NOMO-1 treated with dmso at 0.1 percent for 144 hours (cell line): ENCODE measurements around the gene MEGF6.

Source experiments
- DNase-seq: peaks from one replicate; lab custom pipeline; 2025; ENCODE audit not compliant: unreplicated experiment; lab: John Stamatoyannopoulos, UW

The MEGF6 gene

GRCh38 chr1:3510136-3510955 is 101.0 kb downstream of the MEGF6 start:
- DNase-seq: no peak

DNA sequence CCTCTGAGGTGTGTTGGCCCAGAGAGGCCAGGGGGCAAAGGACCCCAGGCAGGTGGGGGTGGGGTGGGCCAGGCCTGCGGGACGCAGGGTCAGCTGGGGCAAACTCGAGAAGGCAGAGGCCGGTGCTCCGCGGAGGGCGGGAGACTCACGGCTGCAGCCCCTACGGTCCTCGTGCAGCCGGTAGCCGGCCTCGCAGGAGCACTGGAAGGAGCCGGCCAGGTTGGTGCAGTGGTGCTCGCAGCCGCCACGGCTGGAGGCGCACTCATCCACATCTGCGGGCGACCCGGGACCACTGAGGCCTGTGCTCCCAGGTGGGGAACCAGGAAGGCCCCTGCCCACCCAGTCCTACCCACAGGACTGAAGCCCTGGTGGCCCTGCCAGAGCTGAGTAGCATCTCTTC is 101.6 kb downstream of the MEGF6 start:
- no peak for DNase-seq

- no peak for DNase-seq
Measured at GRCh38 chr1:3508757-3509415, 102.4 kb downstream of the MEGF6 start.

GRCh38 chr1:3507636-3508275 is 103.6 kb downstream of the MEGF6 start:
- DNase-seq: no peak

GRCh38 chr1:3506943-3507342 is 104.4 kb downstream of the MEGF6 start:
- no peak for DNase-seq

GRCh38 chr1:3506041-3506440 is 105.3 kb downstream of the MEGF6 start:
- no peak for DNase-seq

DNA sequence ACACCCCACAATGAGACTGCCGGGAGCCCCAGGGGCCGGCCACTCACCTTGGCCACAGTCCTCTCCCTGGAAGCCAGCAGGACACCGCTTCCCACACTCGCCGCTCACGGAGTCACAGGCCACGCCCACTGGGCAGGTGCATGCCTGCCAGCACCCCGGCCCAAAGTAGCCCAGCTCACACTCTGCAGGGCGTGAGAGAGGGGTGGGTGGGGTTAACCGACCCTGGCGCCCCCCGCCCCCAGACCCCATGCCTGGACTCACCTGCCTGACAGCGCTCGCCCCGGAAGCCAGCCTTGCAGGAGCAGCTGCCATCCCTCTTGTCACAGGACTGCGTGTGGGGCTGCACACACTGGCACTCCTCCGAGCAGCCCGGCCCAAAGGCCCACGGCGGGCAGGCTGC is 106.1 kb downstream of the MEGF6 start:
- DNase-seq: no peak

DNA sequence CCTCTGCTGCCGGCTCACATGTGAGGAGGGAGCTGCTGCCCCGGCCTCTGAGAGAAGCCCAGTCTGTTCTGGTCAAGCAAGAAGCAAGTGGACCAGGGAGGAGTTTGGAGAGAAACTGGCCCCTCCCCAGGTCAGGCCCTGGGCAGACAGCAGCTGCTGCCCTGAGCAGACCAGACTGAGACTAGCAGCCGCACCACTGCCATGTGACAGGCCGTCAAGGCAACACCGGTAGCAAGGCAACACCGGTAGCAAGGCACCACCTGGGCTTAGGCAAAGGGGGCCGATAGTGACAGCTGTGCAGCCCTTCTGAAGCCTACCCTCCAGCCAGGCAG is 106.5 kb downstream of the MEGF6 start:
- DNase-seq: no peak

DNA sequence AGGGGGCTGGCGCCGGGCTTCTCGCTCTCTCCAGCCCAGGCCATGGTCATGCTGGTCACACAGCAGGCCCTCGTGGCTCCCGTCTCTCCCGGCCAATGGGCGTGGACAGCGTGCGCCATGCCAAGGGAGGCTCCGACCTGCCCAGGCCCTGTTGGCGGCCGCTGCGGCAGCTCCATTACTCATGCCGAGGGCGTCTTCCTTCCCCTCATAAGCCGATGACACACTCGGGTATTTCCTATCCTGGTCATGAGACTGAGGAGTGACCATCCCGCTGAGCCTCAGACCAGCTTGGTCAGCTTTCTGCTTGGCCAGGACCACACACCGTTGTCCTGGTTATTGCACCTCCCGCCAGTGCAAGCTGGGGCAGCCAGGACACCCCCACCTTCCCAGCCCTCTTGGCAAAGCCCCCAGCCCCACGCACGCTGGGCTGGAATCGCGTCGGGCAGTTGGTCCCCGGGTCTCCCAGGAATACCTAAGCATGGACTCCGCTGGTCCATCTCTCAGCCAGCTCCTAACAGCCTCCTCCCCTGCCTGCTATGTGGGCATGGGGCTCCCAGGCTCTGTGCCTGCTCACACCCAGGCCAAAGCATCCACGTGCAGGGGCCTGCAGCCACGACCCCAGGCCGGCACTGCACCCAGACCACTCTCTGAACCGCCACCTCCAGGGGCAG is 107.0 kb downstream of the MEGF6 start:
- DNase-seq: no peak

GRCh38 chr1:3503525-3503886 is 107.8 kb downstream of the MEGF6 start:
- DNase-seq: no peak

GRCh38 chr1:3502641-3503524 is 108.4 kb downstream of the MEGF6 start:
- no peak for DNase-seq

GRCh38 chr1:3501856-3502640 is 109.3 kb downstream of the MEGF6 start:
- DNase-seq: no peak

DNA sequence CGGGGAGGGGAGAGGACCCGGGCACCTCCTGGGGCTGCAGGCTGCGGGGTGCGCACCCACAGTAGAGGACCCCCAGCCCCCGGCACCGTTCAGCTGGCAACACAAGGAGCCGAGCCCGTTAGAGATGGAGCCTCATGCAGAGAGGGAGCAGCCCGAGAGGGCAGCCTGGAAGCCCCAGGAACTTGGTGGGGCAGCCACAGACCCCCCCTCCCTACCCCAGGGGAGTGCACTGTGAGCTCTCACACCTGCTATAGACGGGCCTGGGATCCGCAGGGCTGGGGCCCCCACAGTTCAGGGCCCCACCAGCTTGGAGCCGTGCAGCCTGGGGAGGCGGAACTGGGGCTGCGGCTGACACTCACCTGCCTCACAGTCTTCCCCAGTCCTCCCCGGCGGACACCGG is 109.9 kb downstream of the MEGF6 start:
- no peak for DNase-seq

GRCh38 chr1:3500265-3500835 is 111.0 kb downstream of the MEGF6 start:
- DNase-seq: no peak

GRCh38 chr1:3499611-3500010 is 111.7 kb downstream of the MEGF6 start:
- no peak for DNase-seq

- no peak for DNase-seq
Measured at GRCh38 chr1:3498986-3499385, 112.3 kb downstream of the MEGF6 start.

GRCh38 chr1:3498246-3498930 is 112.9 kb downstream of the MEGF6 start:
- no peak for DNase-seq

- no peak for DNase-seq
Measured at GRCh38 chr1:3497521-3497920, 113.8 kb downstream of the MEGF6 start.

- DNase-seq: no peak
Measured at GRCh38 chr1:3496916-3497315, 114.4 kb downstream of the MEGF6 start.
